Heart left ventricle (tissue), 16 donors: ENCODE results near the gene CCNL1. TPM values are rescaled to one million over a fixed set of nuclear protein-coding genes. Genes with fewer than 3 reads are reported as not detected.

ENCODE experiments used
- ATAC-seq, 4 donors: fragments of 200-7000 bp; cut with Tn5 transposase; one replicate each; pipeline ENCODE4 v1.9.1; 2020 to 2022; ENCODE audit warnings: moderate library complexity in 4 of 4, mild to moderate bottlenecking in 3 of 4, moderate number of reproducible peaks in 1 of 4
- DNase-seq, 5 donors: peaks; one replicate each; pipeline ENCODE4 v3.0.0-alpha.2; 2020
- H3K27ac ChIP-seq, 12 donors: fragments of 200-600 bp; sonication (generic) in 4 of 12; one replicate each; pipeline versions ENCODE4 v1.5.0 to v1.8.0; 2016 to 2022; ENCODE audit warnings: mild to moderate bottlenecking in 2 of 12
- H3K27me3 ChIP-seq, 9 donors: fragments of 200-600 bp; sonication (generic) in 2 of 9; one replicate each; pipeline versions ENCODE4 v1.5.1 to v1.8.0; 2016 to 2022; ENCODE audit warnings: mild to moderate bottlenecking in 3 of 9
- H3K36me3 ChIP-seq, 9 donors: fragments of 200-600 bp; sonication (generic) in 2 of 9; one replicate each; pipeline versions ENCODE4 v1.5.0 to v1.8.0; 2018 to 2022; ENCODE audit warnings: mild to moderate bottlenecking in 2 of 9
- H3K4me1 ChIP-seq, 12 donors: fragments of 200-600 bp; sonication (generic) in 4 of 12; one replicate each; pipeline versions ENCODE4 v1.5.0 to v1.8.0; 2016 to 2022; ENCODE audit warnings: mild to moderate bottlenecking in 3 of 12
- H3K4me3 ChIP-seq, 12 donors: fragments of 200-600 bp; sonication (generic) in 4 of 12; one replicate each; pipeline versions ENCODE4 v1.5.0 to v1.8.0; 2017 to 2022; ENCODE audit warnings: mild to moderate bottlenecking in 9 of 12, moderate library complexity in 4 of 12
- H3K9me3 ChIP-seq, 12 donors: fragments of 200-600 bp; sonication (generic) in 4 of 12; one replicate each; pipeline versions ENCODE4 v1.5.0 to v1.8.0; 2016 to 2022; ENCODE audit warnings: mild to moderate bottlenecking in 1 of 12
- CTCF ChIP-seq, 12 donors: fragments of 200-600 bp; sonication (generic) in 4 of 12; IDR thresholded peaks; one replicate each; pipeline versions ENCODE4 v1.5.0 to v1.8.0; 2018 to 2022; ENCODE audit warnings: antibody characterized with exemption in 12 of 12, mild to moderate bottlenecking in 5 of 12
- POLR2A ChIP-seq, 2 donors: fragments of 450-650 bp; IDR thresholded peaks; one replicate each; pipeline ENCODE4 v1.6.1; 2017; ENCODE audit warnings: antibody characterized with exemption in 2 of 2, mild to moderate bottlenecking in 2 of 2, moderate library complexity in 2 of 2
- WGBS, 4 donors: extraction: QIAGEN DNeasy Blood & Tissue Kit in 2 of 4; methylation state at CpG; one replicate each; pipeline versions ENCODE4 v1.1.5 to v1.1.7; 2013 to 2018; 5-methylcytosine and 5-hydroxymethylcytosine counted together
- intact Hi-C, 10 donors: fragments of 100-400 bp; cut with DNase I; formaldehyde crosslinking; loops; one replicate each; pipeline versions ENCODE4 v1.11.1 to v1.14.2; 2022
- polyA plus RNA-seq, 2 donors: library from polyadenylated mRNA; stranded (reverse); fragments of 200-250 nt; gene quantifications; one replicate each; pipeline ENCODE4 v1.2.3, GENCODE V29; 2013
- total RNA-seq, 9 donors: library from RNA; depleted of rRNA in 2 of 9; stranded (reverse); fragments of >200 nt in 2 of 9; fragmentation: NEBNext Ultra II Directional in 3 of 9; extraction: Animal tissue kit (Norgen Biotek cat#: 25700) in 3 of 9; gene quantifications; one replicate each; pipeline versions ENCODE4 v1.1.0 to v1.2.4, GENCODE V29; 2016 to 2023
- donor health status: ischemic (EF 13 %, LVEDD 7.1; RV severe dilation, severe dysfunction).
- donor health status: healthy with polysubstance abuse.
- donor health status: DM: no; HTN: yes; CAD: no.
- donor health status: DM: no; HTN: no; CAD: no.
- donor health status: ischemic (EF 25% LVEDD 6.9; RV normal size, moderate dysfunction).
- donor health status: ischemic (EF 25% LVEDD 5.7; RV mildly dilated, moderate dysfunction).
- donor health status: healthy.
- donor health status: DM: yes; HTN: yes; CAD: no.
- donor health status: ischemic (EF 35%, LVEDD 5.7; RV mildly dilated, moderate dysfunction).
- donor health status: nonischemic (EF 11% LVEDD 7.7; RV severe dilation, severe dysfunction).
- donor health status: DM: yes; HTN: yes; CAD: no.
- donor health status: PGD.
- donor health status: ischemic (EF 29% LVEDD 5.4; RV normal size, mild dysfunction).
- donor health status: nonischemic (EF 23%, LVEDD 6.1; RV moderate dilation, normal function).

Gene CCNL1
- total and polyA plus RNA-seq, 11 donors, result 15.5 to 66.7 (median 25.3) TPM

DNA sequence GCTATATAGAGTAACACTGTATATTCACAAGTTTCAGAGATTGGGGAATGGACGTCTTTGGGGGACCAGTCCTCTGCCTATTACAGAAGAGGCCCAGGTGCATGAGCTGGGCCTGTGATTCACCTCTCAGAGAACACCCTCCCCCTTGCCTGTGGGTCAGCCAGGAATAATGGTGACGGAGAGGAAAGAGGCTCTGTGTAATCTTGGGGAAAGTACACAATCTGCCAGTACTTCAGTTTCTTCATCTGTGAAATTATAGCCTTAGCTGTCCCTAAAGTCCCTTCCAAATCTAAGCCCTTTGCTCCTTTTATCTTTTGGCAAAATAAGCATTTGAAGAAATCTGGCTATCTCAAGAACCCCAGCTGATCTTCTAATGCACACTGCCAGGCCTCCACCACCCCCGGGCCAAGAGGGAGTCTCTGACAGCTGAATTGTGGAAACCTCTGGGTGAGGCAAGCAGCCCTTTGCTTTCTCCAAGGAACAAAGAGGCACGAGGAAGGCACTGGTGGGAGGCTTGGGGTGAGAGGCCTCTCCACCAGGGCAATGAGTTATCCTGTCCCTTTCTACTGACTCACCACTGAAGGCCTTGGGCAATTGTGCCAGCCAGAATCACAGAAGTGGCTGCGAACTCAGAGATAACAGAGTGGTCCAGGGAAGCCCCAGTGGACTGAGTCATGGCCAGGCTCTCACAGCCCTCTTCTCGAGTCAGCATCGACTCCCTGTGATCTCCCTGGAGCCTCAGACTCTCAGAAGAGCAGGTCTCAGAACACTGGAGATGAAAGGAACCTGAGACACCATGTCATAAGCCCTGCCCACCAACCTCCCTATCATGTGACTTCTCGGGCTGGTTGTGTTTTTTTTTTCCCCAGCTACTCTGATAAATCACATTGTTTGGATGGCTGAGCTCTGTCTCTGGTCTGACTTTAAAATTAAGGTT lies 31.8 kb downstream of the CCNL1 start:
- Histone ChIP-seq H3K4me3 (no peak overlapping the region), H3K27ac (peak overlapping the region; percentile 29 to 88 (median 79)), H3K27me3 (no peaks in the 10 kb centered on the region), H3K36me3 (no peaks in the 10 kb centered on the region), H3K9me3 (no peaks in the 10 kb centered on the region), H3K4me1 (peaks cover 5 to 55% (median 35%) of the 10 kb centered on the region in 12 donors)
- peak; percentile 18 to 75 (median 58) for ATAC-seq
- TF ChIP-seq CTCF (IDR thresholded peaks at IDR 0.05) (no peak), POLR2A (IDR thresholded peaks at IDR 0.05) (no peak)
- WGBS, 4 donors, result 27 to 55% (median 42%) methylated on average over 8 of the region's 8 CpGs
- intact Hi-C loops, result loop anchor here in 2 of 10 donors (2.0 to 5.0 kb wide), 2 partner anchors 36 to 39 kb away; no protein-coding TSS in a partner anchor
- DNase-seq, result peak in 2 of 5 donors; percentile 46 to 81

- peaks cover 5 to 49% (median 34%) of the 10 kb centered on the region in 12 donors for H3K4me1 ChIP-seq
These were observed 32.7 kb downstream of the CCNL1 start for GRCh38 chr3:157127268-157127667.

DNA sequence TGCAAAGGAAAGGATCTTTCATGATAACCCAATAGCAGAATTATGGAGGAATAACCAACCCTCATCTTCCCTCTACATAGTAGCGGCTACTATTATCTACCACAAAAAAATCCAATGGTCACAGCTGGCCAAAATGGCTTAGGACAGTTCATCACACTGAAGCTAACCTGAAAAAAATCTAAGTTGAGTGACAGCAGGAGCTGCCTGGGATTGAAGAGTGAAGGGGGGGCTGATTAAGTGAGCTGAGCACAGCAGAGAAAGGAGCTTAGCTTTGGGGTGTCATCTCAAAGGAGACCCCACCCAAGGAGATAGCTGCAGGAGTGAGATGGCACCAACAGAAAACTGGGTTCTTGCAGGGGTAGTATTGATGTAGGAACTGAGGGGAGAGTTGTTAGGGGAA lies 33.6 kb downstream of the CCNL1 start:
- TF ChIP-seq POLR2A (IDR thresholded peaks at IDR 0.05) (no peak), CTCF (IDR thresholded peaks at IDR 0.05) (no peak)
- H3K9me3 ChIP-seq, result no peaks in the 10 kb centered on the region
- H3K27ac ChIP-seq, result no peak overlapping the region
- WGBS, 4 donors, result 94 to 100% (median 97%) methylated on average over 1 of the region's 1 CpG
- DNase-seq, result no peak
- H3K27me3 ChIP-seq, result no peaks in the 10 kb centered on the region
- H3K4me1 ChIP-seq, result peaks cover 5 to 53% (median 33%) of the 10 kb centered on the region in 12 donors
- no peaks in the 10 kb centered on the region for H3K36me3 ChIP-seq
- ATAC-seq, result no peak
- H3K4me3 ChIP-seq, result no peak overlapping the region
- intact Hi-C loops, result loop anchor here in 1 of 10 donors (5.0 kb wide), 1 partner anchor 34 kb away; no protein-coding TSS in a partner anchor

More at GRCh38 chr3:157127268-157127667, 32.7 kb downstream of the CCNL1 start:
- intact Hi-C loops, result loop anchor here in 1 of 10 donors (5.0 kb wide), 1 partner anchor 35 kb away; no protein-coding TSS in a partner anchor
- Histone ChIP-seq H3K36me3 (no peaks in the 10 kb centered on the region), H3K9me3 (no peaks in the 10 kb centered on the region), H3K4me3 (no peak overlapping the region), H3K27me3 (no peaks in the 10 kb centered on the region), H3K27ac (peak overlapping the region in 8 of 12 donors; percentile 77 to 88 (median 82))
- ATAC-seq, result no peak
- no peak for DNase-seq
- 94 to 99% (median 97%) methylated on average over 5 of the region's 5 CpGs for WGBS, 4 donors
- TF ChIP-seq CTCF (IDR thresholded peaks at IDR 0.05), result no peak
- no peak for TF ChIP-seq POLR2A (IDR thresholded peaks at IDR 0.05)

DNA sequence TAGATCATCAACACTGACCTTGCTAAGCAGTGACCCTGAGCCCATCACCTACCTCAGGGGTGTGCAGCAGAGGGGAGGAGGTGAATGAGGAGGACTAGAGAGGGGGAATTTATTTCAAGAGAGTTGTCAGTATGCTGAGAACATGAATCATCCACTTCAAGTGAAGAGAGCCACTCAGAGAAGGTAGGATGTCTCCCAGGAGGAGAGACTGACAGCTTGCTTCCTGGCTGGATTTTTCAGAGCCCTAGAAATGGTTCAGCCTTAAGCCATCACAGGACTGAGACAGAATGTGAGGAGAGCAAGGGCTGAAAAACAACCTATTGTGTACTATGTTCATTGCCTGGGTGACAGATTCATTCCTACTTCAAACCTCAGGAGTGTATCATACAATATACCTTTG lies 34.8 kb downstream of the CCNL1 start:
- no peak for TF ChIP-seq CTCF (IDR thresholded peaks at IDR 0.05)
- TF ChIP-seq POLR2A (IDR thresholded peaks at IDR 0.05), result no peak
- Histone ChIP-seq H3K9me3 (no peaks in the 10 kb centered on the region), H3K36me3 (no peaks in the 10 kb centered on the region), H3K4me3 (no peak overlapping the region), H3K27ac (no peak overlapping the region), H3K4me1 (peaks cover 3 to 44% (median 22%) of the 10 kb centered on the region in 12 donors), H3K27me3 (no peaks in the 10 kb centered on the region)
- DNase-seq, result no peak
- intact Hi-C loops, result loop anchor here in 1 of 10 donors (5.0 kb wide), 1 partner anchor 33 kb away; no protein-coding TSS in a partner anchor
- no peak for ATAC-seq
